NT2/D1 (cell line): Measurements from ENCODE around the gene NPIPB9.
"Not testable (repeated sequence)": the region's sequence is repeated elsewhere in the genome, so short reads cannot be mapped to it uniquely, and the experiment has no call there.

Source experiments
- SUZ12 ChIP-seq: IDR thresholded peaks from 2 replicates; pipeline ENCODE4 v1.6.1; 2011; ENCODE audit not compliant: insufficient read length, insufficient read depth; ENCODE audit errors: extremely low read depth
- YY1 ChIP-seq: IDR thresholded peaks from 2 replicates; pipeline ENCODE4 v1.6.1; 2011; ENCODE audit not compliant: insufficient read length, insufficient read depth
- ZNF274 ChIP-seq: IDR thresholded peaks from 2 replicates; pipeline ENCODE4 v1.6.1; 2011; ENCODE audit warnings: mild to moderate bottlenecking, low read depth, low read length

DNA sequence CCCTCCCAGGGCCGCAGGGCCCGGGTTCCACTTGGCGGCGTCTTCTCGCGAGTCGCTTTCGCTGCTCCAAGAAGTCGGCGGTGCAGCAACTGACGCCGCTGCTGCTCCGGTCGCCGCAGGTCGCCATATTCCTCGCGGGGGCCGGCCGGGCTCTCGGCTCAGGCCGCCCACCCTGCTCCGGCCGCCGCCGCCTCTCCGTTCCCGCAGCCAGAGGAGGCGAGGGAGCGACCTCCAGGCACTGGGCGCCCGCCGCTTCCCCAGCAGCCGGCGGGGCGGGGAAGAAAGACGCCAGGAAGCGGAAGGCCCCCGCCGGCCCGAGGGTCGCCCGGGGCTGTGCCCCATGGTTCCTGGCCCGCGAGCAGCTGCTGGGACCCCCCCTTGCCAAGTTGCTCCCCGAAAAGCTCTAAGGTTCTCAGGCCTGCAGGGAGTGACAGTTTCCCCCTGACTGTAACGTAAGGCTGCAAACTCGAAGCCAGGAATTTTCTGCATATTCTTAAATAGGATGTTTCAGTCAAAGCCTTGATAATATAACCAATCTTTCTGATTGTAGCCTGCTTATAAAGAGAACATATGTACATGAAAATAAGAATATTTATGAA, 1.0 kb upstream of the NPIPB9 start:
- TF ChIP-seq YY1, SUZ12, ZNF274: not testable (repeated sequence)
